ENCODE measurements around the gene QRFP.

GRCh38 chr9:130895481-130896232 is 955 bp downstream of the QRFP start:
- TF ChIP-seq CTCF (IDR thresholded peaks at IDR 0.05) (no peak), POLR2A (IDR thresholded peaks at IDR 0.05) (no peak)
